Measurements from ENCODE around the gene HEYL.

- TF ChIP-seq CTCF (IDR thresholded peaks at IDR 0.05) = no peak
- no peak for TF ChIP-seq POLR2A (IDR thresholded peaks at IDR 0.05)
Measured at GRCh38 chr1:39663559-39663958, 24.1 kb upstream of the HEYL start.

Measured in thyroid gland (tissue), 4 donors.